Suprapubic skin (tissue), 4 donors: Measurements from ENCODE around the gene RIMS1. TPM values are rescaled to one million over a fixed set of nuclear protein-coding genes. Genes with fewer than 3 reads are reported as not detected.

ENCODE experiments used
- DNase-seq, 2 donors: peaks; one replicate each; pipeline ENCODE4 v3.0.0-alpha.2; 2019; ENCODE audit warnings: low spot score in 2 of 2
- H3K27ac ChIP-seq: fragments of 200-600 bp; sonication (generic); one replicate; pipeline ENCODE4 v1.5.1; 2019
- H3K27me3 ChIP-seq: fragments of 200-600 bp; sonication (generic); one replicate; pipeline ENCODE4 v1.5.1; 2019
- H3K36me3 ChIP-seq: fragments of 200-600 bp; sonication (generic); one replicate; pipeline ENCODE4 v1.5.1; 2019
- H3K4me1 ChIP-seq: fragments of 200-600 bp; sonication (generic); one replicate; pipeline ENCODE4 v1.5.1; 2019
- H3K4me3 ChIP-seq: fragments of 200-600 bp; sonication (generic); one replicate; pipeline ENCODE4 v1.5.1; 2019; ENCODE audit warnings: mild to moderate bottlenecking
- H3K9me3 ChIP-seq: fragments of 200-600 bp; sonication (generic); one replicate; pipeline ENCODE4 v1.5.1; 2019
- EP300 ChIP-seq: sonication (generic); formaldehyde crosslinking; IDR thresholded peaks from one replicate; pipeline ENCODE4 v1.6.1; 2017; ENCODE audit warnings: antibody characterized with exemption
- POLR2A ChIP-seq, 2 donors: fragments of 450-650 bp; IDR thresholded peaks; one replicate each; pipeline ENCODE4 v1.6.1; 2017; ENCODE audit warnings: antibody characterized with exemption in 2 of 2, mild to moderate bottlenecking in 2 of 2, moderate library complexity in 2 of 2
- POLR2AphosphoS5 ChIP-seq, 3 donors: sonication (generic); formaldehyde crosslinking; IDR thresholded peaks; one replicate each; pipeline ENCODE4 v1.6.1; 2017; ENCODE audit warnings: antibody characterized with exemption in 3 of 3
- WGBS: methylation state at CpG from one replicate; pipeline ENCODE4 v1.1.5; 2018; 5-methylcytosine and 5-hydroxymethylcytosine counted together
- total RNA-seq, 4 donors: library from RNA; depleted of rRNA; stranded (reverse); fragments of >200 nt; gene quantifications; one replicate each; pipeline ENCODE4 v1.1.0, GENCODE V29; 2016
- TF ChIP-seq, protein P1 (sequence below), 2 donors: fragments of 200-600 bp in 1 of 2; fragments of 450-650 bp in 1 of 2; sonication (generic) in 1 of 2; IDR thresholded peaks; one replicate each; pipeline ENCODE4 v1.5.1; 2016 to 2019; ENCODE audit warnings: antibody characterized with exemption in 2 of 2, mild to moderate bottlenecking in 1 of 2, moderate library complexity in 1 of 2

RIMS1 gene
- total RNA-seq, 4 donors from 2014 or later, result 2.9 to 9.7 (median 4.5) TPM

DNA sequence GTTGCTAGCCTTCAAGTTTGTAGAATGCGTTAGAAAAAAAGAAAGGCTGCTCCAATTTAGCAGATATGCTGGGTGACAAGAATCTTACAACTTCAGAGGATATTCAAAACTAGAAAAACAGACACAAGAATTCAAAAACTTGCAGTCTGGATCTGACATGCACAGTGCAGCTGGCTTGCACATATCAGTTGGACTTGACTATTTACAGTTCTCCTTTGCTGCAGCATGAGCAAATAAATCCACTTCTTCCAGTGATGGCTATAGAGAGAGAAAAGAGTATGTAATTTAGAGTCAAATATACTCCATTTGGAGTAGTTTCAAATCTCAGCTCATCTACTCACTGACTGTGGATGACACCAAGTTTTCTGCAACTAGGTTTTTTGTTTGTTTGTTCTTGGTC is 247.0 kb downstream of the RIMS1 start:
- no peak overlapping the region for H3K4me3 ChIP-seq
- no peaks in the 10 kb centered on the region for H3K27me3 ChIP-seq
- H3K36me3 ChIP-seq, result no peaks in the 10 kb centered on the region
- no peak overlapping the region for H3K27ac ChIP-seq
- DNase-seq, result no peak
- TF ChIP-seq POLR2A (IDR thresholded peaks at IDR 0.05) (no peak), POLR2AphosphoS5 (IDR thresholded peaks at IDR 0.05) (no peak)
- no peaks in the 10 kb centered on the region for H3K9me3 ChIP-seq
- WGBS, result 63% methylated on average over 1 of the region's 1 CpG
- H3K4me1 ChIP-seq, result no peaks in the 10 kb centered on the region

DNA sequence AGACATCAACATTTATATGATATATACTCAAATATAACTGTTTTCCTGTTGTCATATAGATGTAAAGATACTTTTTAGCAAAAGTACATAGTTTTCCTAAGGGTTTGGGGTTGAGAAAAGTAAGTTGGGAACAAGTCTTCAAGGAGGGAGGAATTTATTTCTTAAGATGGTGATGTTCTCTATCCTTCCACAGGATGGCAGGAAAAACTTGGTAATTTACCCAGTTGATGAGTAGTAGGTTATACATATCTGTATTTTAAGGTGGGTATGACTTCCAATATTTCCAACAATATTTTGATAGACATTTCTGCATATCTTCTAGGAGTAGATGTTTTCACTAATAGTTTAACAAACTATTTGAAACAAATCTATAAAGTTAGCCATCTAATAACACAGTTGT is 254.4 kb downstream of the RIMS1 start:
- H3K4me3 ChIP-seq, result no peak overlapping the region
- H3K9me3 ChIP-seq, result no peaks in the 10 kb centered on the region
- H3K27me3 ChIP-seq, result no peaks in the 10 kb centered on the region
- H3K27ac ChIP-seq, result no peak overlapping the region
- TF ChIP-seq EP300, result no peak
- TF ChIP-seq POLR2AphosphoS5 (IDR thresholded peaks at IDR 0.05), result no peak
- TF ChIP-seq, protein P1, sequence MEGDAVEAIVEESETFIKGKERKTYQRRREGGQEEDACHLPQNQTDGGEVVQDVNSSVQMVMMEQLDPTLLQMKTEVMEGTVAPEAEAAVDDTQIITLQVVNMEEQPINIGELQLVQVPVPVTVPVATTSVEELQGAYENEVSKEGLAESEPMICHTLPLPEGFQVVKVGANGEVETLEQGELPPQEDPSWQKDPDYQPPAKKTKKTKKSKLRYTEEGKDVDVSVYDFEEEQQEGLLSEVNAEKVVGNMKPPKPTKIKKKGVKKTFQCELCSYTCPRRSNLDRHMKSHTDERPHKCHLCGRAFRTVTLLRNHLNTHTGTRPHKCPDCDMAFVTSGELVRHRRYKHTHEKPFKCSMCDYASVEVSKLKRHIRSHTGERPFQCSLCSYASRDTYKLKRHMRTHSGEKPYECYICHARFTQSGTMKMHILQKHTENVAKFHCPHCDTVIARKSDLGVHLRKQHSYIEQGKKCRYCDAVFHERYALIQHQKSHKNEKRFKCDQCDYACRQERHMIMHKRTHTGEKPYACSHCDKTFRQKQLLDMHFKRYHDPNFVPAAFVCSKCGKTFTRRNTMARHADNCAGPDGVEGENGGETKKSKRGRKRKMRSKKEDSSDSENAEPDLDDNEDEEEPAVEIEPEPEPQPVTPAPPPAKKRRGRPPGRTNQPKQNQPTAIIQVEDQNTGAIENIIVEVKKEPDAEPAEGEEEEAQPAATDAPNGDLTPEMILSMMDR (IDR thresholded peaks at IDR 0.05), result no peak
- TF ChIP-seq POLR2A (IDR thresholded peaks at IDR 0.05), result no peak
- DNase-seq, result no peak
- no peaks in the 10 kb centered on the region for H3K36me3 ChIP-seq
- no peaks in the 10 kb centered on the region for H3K4me1 ChIP-seq

DNA sequence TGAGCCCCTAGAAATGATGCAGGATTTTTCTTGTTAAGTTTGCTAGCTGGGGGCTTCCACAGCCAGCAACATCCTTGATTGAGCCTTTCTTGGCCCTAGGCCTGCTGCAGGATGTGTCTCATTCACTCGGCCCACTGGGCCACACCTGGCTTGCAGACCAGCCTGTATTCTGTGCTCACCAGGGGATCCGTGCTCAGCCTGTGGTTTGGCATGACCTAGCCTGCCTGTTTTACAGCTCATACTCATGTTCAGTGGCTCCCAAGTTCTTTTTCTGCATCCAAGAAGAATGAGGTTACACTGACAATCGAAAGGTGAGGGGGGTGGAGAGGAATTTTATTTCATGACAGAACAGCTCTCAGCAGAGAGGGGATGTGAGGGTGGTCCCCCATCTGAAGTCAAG is 263.4 kb downstream of the RIMS1 start:
- no peak overlapping the region for H3K27ac ChIP-seq
- TF ChIP-seq POLR2AphosphoS5 (IDR thresholded peaks at IDR 0.05), result no peak
- no peak for TF ChIP-seq POLR2A (IDR thresholded peaks at IDR 0.05)
- TF ChIP-seq EP300, result no peak
- TF ChIP-seq, protein P1 (IDR thresholded peaks at IDR 0.05), result no peak
- H3K9me3 ChIP-seq, result peaks cover 9% of the 10 kb centered on the region
- no peaks in the 10 kb centered on the region for H3K27me3 ChIP-seq
- WGBS, result 74% methylated on average over 3 of the region's 3 CpGs
- no peaks in the 10 kb centered on the region for H3K36me3 ChIP-seq
- no peak overlapping the region for H3K4me3 ChIP-seq
- no peak for DNase-seq
- no peaks in the 10 kb centered on the region for H3K4me1 ChIP-seq

DNA sequence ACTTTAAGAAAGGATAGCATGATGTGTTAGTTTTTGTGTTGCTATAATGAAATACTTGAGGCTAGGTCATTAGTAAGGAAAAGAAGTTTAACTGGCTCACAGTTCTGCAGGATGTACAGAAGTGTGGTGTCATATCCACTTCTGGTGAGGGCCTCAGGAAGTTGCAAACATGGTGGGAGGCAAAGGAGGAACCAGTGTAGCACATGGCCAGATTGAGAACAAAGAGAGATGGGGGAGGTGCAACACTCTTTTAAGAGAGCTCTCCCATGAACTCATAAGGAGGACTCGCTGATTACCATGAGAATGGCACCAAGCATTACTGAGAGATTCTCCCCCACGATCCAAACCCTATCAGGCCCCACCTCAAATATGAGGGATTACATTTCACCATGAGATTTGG is 265.4 kb downstream of the RIMS1 start:
- Histone ChIP-seq H3K4me3 (no peak overlapping the region), H3K9me3 (peaks cover 9% of the 10 kb centered on the region), H3K36me3 (no peaks in the 10 kb centered on the region), H3K27me3 (no peaks in the 10 kb centered on the region), H3K4me1 (no peaks in the 10 kb centered on the region), H3K27ac (no peak overlapping the region)
- WGBS, result 40% methylated on average over 2 of the region's 2 CpGs
- no peak for TF ChIP-seq POLR2A (IDR thresholded peaks at IDR 0.05)
- no peak for TF ChIP-seq EP300
- TF ChIP-seq, protein P1 (IDR thresholded peaks at IDR 0.05), result no peak
- no peak for TF ChIP-seq POLR2AphosphoS5 (IDR thresholded peaks at IDR 0.05)
- DNase-seq, result no peak

DNA sequence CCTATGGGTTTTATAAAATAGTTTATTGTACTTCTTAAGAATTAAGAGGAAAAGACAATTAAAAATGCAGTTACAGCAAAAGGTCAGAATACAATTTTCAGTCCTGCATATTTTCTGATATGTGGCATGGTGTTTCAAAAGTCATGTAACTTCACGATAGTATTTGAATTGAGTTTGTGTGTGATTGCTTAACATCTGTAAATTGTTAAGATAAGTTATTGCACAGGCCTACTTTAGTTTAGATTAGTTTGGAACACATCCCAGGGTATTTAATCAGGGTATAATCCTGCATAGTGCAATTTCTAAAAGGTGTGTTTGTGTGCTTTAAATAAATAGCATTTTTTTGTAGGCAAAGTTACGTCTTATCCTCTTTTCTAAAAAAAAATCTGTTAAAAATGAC is 289.6 kb downstream of the RIMS1 start:
- no peaks in the 10 kb centered on the region for H3K4me1 ChIP-seq
- WGBS, result 41% methylated on average over 2 of the region's 2 CpGs
- H3K36me3 ChIP-seq, result no peaks in the 10 kb centered on the region
- H3K4me3 ChIP-seq, result no peak overlapping the region
- H3K27ac ChIP-seq, result no peak overlapping the region
- H3K27me3 ChIP-seq, result peaks cover 8% of the 10 kb centered on the region
- TF ChIP-seq EP300 (no peak), POLR2AphosphoS5 (IDR thresholded peaks at IDR 0.05) (no peak), POLR2A (IDR thresholded peaks at IDR 0.05) (no peak)
- TF ChIP-seq, protein P1 (IDR thresholded peaks at IDR 0.05), result no peak
- DNase-seq, result no peak
- no peaks in the 10 kb centered on the region for H3K9me3 ChIP-seq
